NCI-H2227 treated with DMSO at 0.1 percent for 48 hours (cell line): ENCODE data around the gene RELL1.

ENCODE experiments used
- DNase-seq: peaks from one replicate; lab custom pipeline; 2025; lab: John Stamatoyannopoulos, UW

RELL1 gene

GRCh38 chr4:37635155-37635554 is 51.0 kb downstream of the RELL1 start:
- no peak for DNase-seq

DNA sequence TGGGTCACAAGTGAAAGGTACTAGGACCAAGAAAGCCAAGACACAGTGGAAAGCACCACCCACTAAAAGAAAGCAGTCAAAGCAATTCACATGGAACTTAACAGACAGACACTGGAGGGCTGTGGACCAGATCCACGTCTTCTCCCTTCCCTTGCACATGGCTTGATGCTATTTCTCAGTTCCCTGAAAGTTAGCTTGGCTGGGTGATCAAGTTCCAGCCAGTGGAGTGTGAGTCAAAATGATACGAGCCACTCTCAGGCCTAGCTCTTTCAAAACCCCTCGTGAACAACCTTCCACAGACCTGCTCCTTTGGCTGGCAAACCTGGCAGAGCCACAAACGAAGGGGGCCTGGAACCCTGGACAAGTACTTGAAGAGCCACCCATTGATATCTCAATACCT is 52.0 kb downstream of the RELL1 start:
- no peak for DNase-seq

GRCh38 chr4:37632836-37633235 is 53.3 kb downstream of the RELL1 start:
- DNase-seq, result no peak

DNA sequence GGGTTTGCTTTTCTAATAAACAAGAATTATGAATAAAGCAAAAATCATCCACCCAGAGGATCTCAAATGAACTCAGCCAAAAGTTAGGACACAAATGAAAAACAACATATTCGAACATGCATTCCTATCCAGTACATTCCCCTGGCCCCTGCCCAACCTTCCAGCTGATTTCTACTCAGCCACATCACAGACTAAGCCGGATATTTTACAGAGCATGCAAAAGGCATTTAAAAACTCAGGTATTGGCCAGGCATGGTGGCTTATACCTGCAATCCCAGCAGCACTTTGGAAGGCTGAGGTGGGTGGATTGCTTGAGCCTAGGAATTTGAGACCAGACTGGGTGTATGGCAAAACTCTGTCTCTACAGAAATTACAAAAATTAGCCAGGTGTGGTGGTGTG is 54.6 kb downstream of the RELL1 start:
- DNase-seq, result no peak

DNA sequence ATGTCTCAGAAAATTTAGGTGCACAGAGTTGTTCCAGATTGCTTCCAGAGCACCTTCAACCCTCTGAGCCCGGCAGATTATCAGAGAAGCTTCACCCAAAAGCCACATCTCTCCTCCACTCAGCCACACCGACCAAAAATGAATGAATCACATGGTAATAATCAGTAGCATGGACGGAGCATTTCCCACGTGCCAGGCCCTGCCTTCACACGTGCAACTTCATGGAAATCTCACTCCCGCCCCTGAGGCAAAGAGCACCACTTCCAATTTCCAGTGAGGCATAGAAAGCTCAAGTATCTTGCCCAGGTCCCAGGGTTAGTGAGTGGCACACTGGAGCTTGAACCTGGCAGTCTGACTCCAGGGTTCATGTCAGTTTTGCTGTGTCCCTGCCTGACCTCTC is 56.5 kb downstream of the RELL1 start:
- DNase-seq, result no peak

DNA sequence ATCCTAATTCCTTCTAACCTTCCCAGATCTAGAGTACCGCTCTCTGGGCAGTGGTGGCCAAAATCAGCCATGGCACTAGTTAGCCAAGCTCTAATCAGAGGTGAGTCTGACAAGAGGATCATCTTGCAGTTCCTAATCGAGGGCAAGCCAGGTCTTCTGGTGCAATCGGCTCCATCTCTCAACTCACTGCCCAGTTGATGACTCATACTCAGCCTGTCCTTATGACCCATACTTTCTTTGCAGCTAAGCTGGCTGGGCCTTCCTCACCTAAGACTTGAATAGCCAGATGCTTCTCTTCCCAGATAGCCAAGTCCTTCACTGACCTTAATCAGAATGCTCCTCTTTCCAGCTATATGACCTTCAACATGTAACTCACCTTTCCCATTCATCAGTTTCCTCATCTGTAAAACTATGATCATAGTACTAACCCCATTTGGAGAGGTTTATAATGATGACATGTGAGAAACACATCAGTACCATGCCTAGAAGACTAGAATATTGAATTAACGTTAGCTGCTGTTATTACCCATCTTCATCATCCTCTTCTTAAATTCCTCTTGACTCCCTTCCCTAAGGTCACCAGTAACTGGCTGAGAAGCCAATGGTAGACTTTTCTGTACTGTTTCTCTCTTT is 57.1 kb downstream of the RELL1 start:
- DNase-seq, result no peak

DNA sequence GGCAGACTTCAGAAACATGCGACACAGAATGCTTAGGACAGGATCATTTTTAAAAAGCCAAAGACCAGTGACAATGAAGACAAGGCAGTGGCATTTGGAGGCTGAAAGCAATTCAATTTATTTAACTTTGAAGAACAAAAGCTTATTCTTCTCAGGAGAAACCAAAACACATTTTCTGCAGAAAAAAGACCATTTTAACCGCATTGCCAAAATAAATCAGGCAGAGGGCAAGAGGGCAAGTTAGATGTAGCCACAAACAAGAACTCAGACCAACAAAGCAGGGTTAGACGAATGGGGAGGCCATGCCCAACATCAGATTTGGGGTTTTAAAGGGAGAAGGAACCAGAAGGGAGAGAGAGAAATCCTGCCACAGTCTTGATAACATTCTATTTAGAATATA is 58.9 kb downstream of the RELL1 start:
- no peak for DNase-seq

GRCh38 chr4:37625499-37625898 is 60.7 kb downstream of the RELL1 start:
- no peak for DNase-seq

DNA sequence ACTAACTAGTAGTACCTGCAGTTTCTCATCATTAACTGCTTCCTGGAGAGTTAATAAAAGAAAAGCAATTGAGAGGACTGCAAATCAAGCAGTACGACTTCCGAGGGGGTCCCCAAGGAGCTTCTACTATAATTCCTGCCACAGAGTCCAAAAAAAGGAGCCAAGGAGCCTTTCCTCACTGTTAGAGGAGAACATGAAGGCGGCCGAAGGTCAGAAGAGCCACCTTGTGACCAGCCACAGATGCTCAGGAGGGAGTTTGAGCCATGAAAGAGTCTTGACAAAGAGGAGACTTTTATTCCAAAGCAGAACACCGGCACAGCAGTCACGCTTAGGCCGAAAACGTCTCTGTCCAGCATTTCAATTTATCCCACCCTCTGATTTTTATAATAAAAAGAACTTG is 62.2 kb downstream of the RELL1 start:
- DNase-seq, result no peak

DNA sequence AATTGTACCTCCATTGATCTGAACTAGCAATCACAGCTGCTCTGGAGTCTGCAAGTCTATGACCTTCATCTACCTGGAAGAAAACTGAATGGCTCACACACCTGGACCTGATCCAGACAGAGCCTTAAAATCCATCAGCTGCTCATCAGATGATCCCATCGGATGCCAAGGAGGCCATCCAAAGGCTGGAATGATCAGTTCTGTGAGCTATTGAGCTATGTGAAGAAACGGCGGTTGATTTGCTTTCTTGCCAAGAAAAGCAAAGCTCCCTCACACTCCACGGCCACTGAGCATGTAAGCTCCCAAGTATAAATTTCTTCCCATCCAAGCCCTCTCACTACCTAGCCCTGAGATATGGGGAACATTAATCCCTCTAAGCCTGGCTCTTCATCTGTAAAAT is 63.1 kb downstream of the RELL1 start:
- DNase-seq, result no peak

GRCh38 chr4:37620176-37620575 is 66.0 kb downstream of the RELL1 start:
- no peak for DNase-seq

DNA sequence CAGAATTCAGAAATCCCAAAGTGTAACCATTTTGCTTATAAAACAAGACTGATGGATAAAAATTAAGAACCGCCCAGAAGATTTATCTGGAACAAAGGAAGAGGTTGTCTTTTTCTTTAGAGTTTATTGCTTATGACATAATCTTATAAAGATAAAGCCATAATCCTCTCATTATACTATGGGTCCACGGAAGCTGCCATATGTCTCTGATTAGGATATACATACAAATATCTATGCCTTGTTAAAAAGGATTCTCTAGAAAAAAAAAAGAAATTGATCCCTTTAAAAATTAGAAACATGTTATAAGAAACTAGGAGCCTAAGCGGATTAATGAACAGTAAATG is 70.5 kb downstream of the RELL1 start:
- no peak for DNase-seq

- DNase-seq, result no peak
Observed at GRCh38 chr4:37615059-37615719, 71.0 kb downstream of the RELL1 start.

DNA sequence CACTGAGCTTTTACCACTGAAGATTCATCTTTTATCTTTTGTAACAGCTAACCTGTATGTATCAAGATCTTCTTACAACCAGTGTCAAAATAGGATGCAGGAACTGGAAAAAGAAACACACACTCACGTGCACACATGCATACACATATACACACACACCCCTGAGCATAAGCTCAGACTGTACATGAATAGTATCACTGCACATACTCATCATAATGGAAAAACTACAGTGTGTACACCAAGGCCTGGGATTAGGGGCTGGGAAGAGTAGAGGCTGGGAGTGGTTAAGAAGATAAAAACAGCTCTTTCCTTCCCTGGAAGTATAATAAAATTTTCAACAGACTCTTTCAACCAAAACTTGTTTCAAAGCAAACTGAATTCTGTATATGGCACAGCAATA is 73.4 kb downstream of the RELL1 start:
- no peak for DNase-seq

DNA sequence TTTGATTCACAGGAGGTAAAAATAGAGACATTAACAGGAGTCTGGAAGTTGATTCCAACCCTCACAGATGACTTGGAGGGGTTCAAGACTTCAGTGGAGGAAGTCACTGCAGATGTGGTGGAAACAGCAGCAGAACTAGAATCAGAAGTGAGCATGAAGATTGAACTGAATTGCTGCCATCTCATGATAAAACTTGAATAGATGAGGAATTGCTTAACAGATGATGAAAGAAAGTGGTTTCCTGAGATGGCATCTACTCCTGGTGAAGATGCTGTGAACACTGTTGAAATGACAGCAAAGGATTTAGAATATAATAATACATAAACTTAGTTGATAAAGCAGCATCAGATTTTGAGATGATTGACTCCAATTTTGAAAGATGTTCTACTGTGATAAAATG is 76.5 kb downstream of the RELL1 start:
- no peak for DNase-seq

DNA sequence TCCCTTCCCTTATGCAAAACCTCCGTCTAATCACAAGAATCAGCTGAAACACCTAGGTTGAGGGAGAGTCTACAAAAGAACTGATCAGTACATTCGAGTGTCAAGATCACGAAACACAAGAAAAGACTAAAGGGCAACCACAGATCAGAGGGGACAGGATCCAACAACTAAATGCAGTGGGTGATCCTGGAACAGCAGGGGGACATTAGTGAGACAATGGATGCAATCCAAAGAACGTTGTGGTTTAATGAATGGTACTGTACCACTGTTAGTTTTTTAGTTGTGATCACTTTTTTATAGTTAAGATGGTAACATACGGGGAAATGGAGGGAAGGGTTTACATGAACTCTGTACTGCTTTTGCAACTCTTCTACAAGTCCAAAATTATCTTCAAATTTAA is 79.2 kb downstream of the RELL1 start:
- no peak for DNase-seq

DNA sequence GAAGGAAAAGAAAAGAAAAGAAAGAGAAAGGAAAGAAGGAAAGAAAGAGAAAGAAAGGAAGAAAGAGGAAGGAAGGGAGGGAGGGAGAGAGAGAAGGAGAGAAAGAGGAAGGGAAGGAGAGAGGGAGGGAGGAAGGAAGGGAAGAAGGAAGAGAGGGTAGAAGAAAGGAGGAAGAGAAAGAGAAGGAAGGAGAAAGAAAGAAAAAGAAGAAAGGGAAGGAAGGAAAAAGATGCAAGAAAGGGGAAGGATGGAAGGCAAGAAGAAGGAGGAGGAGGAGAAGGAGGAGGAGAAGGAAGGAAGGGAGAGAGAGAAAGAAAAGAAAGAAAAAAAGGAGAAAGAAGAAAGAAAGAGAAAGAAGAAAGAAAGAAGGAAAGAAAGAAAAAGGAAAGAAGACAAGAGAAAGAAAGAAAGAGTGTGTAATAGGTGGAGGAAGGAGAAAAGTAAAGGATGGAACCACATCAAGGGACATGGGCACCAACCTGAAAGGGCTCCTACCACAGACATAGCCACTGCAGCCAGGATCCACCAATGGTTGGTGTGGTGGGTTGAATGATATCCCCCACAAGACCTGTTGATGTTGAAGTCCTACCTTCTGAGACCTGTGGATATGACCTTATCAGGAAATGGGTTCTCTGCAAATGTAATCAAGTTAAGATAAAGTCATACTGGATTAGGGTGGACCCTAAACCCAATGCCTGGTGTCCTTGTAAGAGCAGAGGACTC is 80.2 kb downstream of the RELL1 start:
- DNase-seq, result no peak

GRCh38 chr4:37604461-37604860 is 81.7 kb downstream of the RELL1 start:
- no peak for DNase-seq

DNA sequence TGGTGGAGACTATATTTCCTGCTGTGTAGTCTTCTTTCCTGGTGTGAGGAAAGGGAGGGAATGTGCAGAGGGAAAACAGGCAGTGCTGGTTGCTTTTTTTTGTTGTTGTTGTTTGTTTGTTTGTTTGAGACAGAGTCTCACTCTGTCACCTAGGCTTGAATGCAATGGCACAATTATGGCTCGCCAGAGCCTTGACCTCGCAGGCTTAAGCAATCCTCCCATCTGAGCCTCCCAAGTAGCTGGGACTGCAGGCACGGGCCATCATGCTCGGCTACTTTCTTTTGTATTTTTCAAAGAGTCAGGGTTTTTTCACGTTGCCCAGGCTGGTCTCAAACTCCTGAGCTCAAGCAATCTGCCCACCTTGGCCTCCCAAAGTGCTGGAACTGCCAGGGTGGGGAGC is 82.5 kb downstream of the RELL1 start:
- no peak for DNase-seq

- DNase-seq, result peak; percentile 10
Observed at GRCh38 chr4:37603070-37603468, 83.1 kb downstream of the RELL1 start.

DNA sequence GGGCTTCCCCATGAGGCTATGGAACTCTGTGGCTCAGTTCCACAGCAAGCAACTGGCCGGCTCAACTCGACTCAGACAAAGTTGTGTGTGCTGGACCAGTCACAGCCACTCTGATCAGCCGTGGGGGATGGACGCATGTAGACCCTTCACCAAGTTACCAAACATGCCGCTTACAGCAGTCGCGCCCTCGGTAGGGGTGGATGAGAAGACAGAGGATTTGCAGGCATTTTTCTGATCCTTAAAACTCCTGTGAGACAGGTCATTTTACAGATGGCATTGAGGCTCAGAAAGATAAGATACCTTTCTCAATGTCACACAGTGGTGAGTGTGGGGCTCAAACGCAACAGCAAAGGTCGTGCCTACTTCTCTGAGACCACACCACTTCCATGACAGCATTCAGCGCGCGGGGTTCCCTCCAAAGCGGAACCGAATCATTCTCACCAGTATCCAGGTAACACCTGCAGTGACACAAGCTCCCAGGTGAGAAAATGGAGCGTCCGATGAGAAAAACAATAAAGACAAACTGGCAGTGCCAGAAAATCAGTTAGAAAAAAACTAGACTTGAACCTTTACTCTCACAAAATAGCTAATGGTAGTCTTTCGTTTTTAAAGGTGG is 83.6 kb downstream of the RELL1 start:
- no peak for DNase-seq

- DNase-seq, result no peak
Observed at GRCh38 chr4:37601531-37601930, 84.6 kb downstream of the RELL1 start.

DNA sequence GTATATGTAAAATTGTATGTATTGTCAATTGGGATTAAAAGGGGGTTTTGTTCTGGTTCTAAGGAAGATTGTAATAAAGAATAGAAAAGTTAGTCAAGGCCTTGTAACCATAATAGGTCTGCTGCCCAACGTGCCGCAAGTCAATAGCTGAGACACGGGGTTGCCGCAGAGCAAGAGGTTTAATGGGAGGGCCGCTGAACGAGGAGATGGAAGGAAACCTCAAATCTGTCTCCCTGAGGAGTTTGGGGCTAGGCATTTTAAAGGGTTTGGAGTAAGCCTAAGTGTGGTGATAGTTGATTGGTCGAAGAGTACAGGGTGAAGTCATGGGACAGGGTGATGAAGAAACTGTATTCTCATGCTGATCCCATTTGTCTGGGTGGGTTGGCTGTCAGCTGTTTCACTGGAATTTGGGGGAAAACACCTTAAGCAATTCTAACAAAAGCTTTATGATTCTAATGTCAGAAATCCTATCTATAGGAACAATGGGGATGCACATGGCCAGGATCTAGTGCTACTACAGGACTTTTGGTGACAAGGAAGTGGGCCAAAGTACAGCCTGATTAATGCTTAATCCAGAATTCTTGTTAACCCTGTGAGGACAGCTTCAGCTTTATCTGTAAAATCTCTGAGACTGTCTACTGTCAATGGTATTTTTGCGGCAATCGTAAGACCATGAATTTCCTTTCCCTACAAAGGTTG is 86.9 kb downstream of the RELL1 start:
- no peak for DNase-seq
